GM23248 (cell line): ENCODE results near the gene ABCC12.

Experiments
- EZH2 ChIP-seq: fragments of 200-600 bp; sonication (generic); IDR thresholded peaks from 2 replicates; pipeline ENCODE4 v1.6.1; 2018; ENCODE audit warnings: antibody characterized with exemption, mild to moderate bottlenecking; ENCODE audit not compliant: insufficient read depth, poor library complexity, severe bottlenecking
- EZH2phosphoT487 ChIP-seq: fragments of 200-600 bp; sonication (generic); IDR thresholded peaks from 2 replicates; pipeline ENCODE4 v1.6.1; 2018; ENCODE audit warnings: antibody characterized with exemption, moderate library complexity, mild to moderate bottlenecking, low read depth; ENCODE audit not compliant: insufficient read depth

DNA sequence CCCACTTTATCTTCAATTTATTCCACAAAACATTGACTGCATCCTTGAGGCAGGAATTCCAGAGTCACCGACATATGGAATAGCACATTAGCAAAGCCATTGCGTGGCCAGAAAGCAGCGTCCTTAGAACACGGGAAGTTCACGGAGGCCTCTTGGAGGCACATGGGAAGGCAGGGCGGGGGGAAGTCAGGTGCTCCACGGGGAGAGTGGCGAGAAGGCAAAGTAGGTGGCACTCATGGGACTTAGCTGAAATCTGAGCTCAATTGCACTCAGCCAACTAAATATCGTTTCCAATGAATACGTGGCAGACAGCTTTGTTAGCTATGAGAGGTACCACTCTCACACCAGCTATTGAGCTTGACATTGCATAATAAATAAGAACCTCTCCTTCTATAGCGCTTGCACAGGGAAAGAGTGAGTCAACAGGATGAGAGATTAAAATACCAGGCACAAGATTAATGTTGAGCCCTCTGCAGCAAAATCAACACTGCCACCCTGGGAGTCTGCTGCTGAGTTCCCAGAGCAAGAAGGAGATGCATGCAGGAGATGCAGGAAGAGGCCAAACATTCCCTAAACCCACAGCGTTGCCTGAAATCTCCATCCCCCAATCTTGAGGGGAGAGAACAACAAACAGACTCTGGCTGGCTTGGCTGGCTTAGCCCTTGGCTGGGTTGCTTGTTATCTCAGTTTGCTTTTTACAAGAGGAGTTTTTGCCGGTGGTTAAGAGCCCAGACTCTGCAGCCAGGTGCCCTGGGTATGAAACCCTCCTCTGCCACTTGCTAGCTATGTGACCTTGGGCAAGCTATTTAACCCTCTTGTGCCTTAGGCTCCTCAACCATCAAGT, 28.8 kb downstream of the ABCC12 start:
- TF ChIP-seq EZH2 (no peak), EZH2phosphoT487 (0 out of 2 replicates have a peak, but pooled peaks have one; percentile 16)
